Ishikawa (cell line): ENCODE measurements around the gene ULBP2.

ENCODE experiments used
- CEBPB ChIP-seq: IDR thresholded peaks from 2 replicates; pipeline ENCODE4 v1.6.1; 2012
- CREB1 ChIP-seq: IDR thresholded peaks from 2 replicates; pipeline ENCODE4 v1.6.1; 2012; ENCODE audit warnings: low read depth
- EGR1 ChIP-seq: IDR thresholded peaks from 2 replicates; pipeline ENCODE4 v1.6.1; 2012
- EP300 ChIP-seq: IDR thresholded peaks from 2 replicates; pipeline ENCODE4 v1.6.1; 2012; ENCODE audit warnings: borderline replicate concordance
- FOXM1 ChIP-seq: IDR thresholded peaks from 2 replicates; pipeline ENCODE4 v1.6.1; 2012; ENCODE audit warnings: low read depth, borderline replicate concordance
- NFIC ChIP-seq: IDR thresholded peaks from 2 replicates; pipeline ENCODE4 v1.6.1; 2012
- RAD21 ChIP-seq: IDR thresholded peaks from 2 replicates; pipeline ENCODE4 v1.6.1; 2012; ENCODE audit warnings: low read depth
- TAF1 ChIP-seq: IDR thresholded peaks from 2 replicates; pipeline ENCODE4 v1.6.1; 2012; ENCODE audit warnings: low read depth, mild to moderate bottlenecking
- TCF12 ChIP-seq: IDR thresholded peaks from 2 replicates; pipeline ENCODE4 v1.6.1; 2012; ENCODE audit warnings: low read depth
- TEAD4 ChIP-seq: IDR thresholded peaks from 2 replicates; pipeline ENCODE4 v1.6.1; 2012
- YY1 ChIP-seq: IDR thresholded peaks from 2 replicates; pipeline ENCODE4 v1.6.1; 2012; ENCODE audit warnings: low read depth
- ZBTB7A ChIP-seq: IDR thresholded peaks from 2 replicates; pipeline ENCODE4 v1.6.1; 2012; ENCODE audit warnings: low read depth
- TF ChIP-seq, protein P1 (sequence below): IDR thresholded peaks from 2 replicates; pipeline ENCODE4 v1.6.1; 2012; ENCODE audit warnings: low read depth, mild to moderate bottlenecking
- TF ChIP-seq, protein P2 (sequence below): IDR thresholded peaks from 2 replicates; pipeline ENCODE4 v1.6.1; 2012
- TF ChIP-seq, protein P3 (sequence below): IDR thresholded peaks from 2 replicates; pipeline ENCODE4 v1.6.1; 2012

The ULBP2 gene

DNA sequence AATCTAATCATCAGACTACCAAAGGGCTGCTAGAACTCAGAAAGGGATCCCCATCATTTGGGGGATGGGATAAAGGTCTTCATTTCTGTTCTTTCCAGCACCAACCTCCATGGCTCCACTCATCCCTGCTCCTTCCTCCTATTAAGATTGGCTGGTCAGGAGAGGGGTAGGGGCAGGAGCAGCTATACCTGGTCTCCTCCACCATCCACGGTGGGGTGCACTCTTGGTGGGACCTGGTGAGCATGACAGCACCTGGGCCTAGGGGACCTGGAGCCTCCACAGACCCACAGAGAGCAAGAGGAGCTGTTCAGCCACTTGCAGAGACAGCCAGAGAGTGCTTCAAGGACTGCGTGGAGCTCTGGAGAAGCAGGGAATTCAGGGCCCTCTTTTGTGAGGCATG is 6.1 kb upstream of the ULBP2 start:
- TF ChIP-seq, protein P1, sequence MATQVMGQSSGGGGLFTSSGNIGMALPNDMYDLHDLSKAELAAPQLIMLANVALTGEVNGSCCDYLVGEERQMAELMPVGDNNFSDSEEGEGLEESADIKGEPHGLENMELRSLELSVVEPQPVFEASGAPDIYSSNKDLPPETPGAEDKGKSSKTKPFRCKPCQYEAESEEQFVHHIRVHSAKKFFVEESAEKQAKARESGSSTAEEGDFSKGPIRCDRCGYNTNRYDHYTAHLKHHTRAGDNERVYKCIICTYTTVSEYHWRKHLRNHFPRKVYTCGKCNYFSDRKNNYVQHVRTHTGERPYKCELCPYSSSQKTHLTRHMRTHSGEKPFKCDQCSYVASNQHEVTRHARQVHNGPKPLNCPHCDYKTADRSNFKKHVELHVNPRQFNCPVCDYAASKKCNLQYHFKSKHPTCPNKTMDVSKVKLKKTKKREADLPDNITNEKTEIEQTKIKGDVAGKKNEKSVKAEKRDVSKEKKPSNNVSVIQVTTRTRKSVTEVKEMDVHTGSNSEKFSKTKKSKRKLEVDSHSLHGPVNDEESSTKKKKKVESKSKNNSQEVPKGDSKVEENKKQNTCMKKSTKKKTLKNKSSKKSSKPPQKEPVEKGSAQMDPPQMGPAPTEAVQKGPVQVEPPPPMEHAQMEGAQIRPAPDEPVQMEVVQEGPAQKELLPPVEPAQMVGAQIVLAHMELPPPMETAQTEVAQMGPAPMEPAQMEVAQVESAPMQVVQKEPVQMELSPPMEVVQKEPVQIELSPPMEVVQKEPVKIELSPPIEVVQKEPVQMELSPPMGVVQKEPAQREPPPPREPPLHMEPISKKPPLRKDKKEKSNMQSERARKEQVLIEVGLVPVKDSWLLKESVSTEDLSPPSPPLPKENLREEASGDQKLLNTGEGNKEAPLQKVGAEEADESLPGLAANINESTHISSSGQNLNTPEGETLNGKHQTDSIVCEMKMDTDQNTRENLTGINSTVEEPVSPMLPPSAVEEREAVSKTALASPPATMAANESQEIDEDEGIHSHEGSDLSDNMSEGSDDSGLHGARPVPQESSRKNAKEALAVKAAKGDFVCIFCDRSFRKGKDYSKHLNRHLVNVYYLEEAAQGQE = no peak
- no peak for TF ChIP-seq EP300
- TF ChIP-seq NFIC = no peak
- no peak for TF ChIP-seq TCF12
- no peak for TF ChIP-seq FOXM1
- TF ChIP-seq TEAD4 = no peak
- no peak for TF ChIP-seq CREB1
- TF ChIP-seq, protein P2, sequence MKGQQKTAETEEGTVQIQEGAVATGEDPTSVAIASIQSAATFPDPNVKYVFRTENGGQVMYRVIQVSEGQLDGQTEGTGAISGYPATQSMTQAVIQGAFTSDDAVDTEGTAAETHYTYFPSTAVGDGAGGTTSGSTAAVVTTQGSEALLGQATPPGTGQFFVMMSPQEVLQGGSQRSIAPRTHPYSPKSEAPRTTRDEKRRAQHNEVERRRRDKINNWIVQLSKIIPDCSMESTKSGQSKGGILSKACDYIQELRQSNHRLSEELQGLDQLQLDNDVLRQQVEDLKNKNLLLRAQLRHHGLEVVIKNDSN = no peak
- TF ChIP-seq EGR1 = no peak
- TF ChIP-seq YY1 = no peak
- no peak for TF ChIP-seq RAD21
- TF ChIP-seq, protein P3, sequence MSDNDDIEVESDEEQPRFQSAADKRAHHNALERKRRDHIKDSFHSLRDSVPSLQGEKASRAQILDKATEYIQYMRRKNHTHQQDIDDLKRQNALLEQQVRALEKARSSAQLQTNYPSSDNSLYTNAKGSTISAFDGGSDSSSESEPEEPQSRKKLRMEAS = no peak

DNA sequence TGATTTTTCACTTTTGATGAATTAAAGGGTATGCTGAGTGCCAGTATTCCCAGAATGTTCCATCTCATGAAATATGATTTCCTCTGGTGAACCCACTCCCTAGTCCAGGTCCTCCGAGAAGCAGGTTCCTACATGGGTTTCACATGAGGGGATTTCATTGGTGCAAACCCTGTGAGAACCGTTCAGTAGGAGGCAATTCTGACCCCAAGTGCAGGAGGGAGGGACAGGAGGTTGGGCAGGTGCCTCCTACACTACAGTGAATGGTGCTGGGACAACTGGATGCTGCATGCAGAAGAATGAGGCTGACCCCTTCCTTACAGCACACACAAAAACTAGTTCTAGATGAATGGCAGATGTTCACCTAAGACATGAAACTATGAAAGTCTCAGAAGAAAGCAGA is 5.1 kb upstream of the ULBP2 start:
- TF ChIP-seq EP300 = no peak
- no peak for TF ChIP-seq TAF1
- TF ChIP-seq, protein P2 = no peak
- TF ChIP-seq FOXM1 = no peak
- TF ChIP-seq, protein P3 = no peak
- TF ChIP-seq, protein P1 = no peak
- no peak for TF ChIP-seq TCF12
- no peak for TF ChIP-seq CEBPB
- no peak for TF ChIP-seq YY1
- no peak for TF ChIP-seq NFIC
- no peak for TF ChIP-seq ZBTB7A
- no peak for TF ChIP-seq CREB1
- no peak for TF ChIP-seq RAD21

DNA sequence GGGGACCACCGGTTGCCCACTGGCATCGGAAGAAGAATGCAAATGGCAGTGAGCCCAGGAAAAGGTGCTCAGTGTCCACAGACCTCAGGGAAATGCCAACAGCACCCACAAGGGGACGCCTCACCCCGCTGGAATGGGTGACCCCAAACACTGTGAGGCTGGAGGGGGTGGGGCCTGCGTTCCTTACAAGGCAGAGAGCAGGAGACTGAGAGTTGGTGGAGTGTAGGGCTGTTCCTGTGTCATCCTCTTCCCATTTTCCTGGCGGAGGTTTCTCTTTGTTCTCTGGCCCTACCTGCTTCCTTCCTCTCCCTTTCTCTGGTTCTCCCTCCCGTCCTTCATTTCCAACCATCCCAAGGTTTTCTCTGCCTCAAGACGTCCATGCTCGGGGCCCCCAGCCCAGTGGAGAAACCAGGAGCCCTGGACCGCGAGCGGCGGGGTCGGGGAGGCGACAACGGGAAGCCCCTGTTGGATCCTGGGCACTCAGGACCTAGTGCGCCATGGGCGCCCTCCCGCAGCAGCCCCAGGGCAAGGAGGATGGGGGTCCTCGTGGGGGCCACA is 3.7 kb upstream of the ULBP2 start:
- 0 out of 2 replicates have a peak, but pooled peaks have one; percentile 30 for TF ChIP-seq ZBTB7A

DNA sequence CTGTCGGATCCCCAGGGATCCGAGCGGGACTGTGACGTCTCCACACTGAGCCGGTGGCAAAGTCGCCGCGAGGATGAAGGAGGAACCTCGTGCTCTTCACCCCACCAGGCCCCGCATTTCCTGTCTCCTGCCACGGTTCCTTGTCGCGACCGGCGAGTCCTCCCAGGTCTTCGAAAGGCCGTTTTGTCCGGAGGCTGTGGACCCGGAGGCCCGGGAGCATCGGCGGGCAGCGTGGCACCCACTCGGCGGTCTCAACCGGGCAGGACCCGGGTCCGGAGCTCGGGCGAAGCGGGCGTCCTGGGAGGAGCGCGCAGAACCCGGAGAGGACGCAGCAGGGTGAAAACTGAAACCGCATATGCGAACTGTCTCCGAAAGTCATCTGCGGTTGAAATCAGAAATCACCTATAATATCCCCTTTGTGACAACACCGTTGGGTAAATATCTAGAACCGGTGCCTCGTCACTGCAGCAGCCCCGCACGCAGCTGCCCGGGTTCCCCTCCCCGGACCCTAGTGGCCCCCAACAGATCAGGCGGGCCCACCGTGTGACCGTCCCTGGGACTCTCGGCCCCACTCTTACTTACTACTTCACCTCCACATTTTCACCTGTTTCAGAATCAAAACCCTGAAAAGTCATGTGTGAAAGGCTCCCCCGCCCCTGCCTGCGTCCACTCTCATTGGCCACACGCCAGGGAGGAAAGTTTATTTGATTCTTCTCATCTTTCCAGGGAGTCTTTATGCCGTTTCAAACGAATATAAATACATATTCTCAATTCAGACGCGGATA is 3.1 kb upstream of the ULBP2 start:
- 0 out of 2 replicates have a peak, but pooled peaks have one; percentile 42 for TF ChIP-seq NFIC
- TF ChIP-seq, protein P3 = peak; percentile 83
- no peak for TF ChIP-seq TEAD4

DNA sequence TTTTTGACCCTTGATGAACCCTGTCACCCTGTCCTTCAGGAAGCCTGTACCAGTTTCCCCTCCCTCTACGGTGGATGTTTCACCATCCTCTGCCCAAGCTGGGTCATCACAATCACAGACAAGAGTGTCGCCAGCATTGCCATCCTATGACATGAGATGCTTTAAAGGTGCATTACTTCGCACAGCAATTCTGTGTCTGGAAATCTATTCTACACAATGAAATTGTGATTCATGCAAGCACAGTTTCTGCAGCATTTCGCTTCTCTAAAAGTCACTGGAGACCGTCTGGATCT is 2.5 kb upstream of the ULBP2 start:
- TF ChIP-seq RAD21 (no peak), ZBTB7A (no peak), EP300 (no peak), CREB1 (no peak), CEBPB (no peak), TEAD4 (no peak), FOXM1 (no peak), TAF1 (no peak)
- TF ChIP-seq, protein P2 = no peak
- TF ChIP-seq, protein P3 = no peak
- TF ChIP-seq, protein P1 = no peak
